ENCODE data around the gene ERN1.

ERN1 gene

GRCh38 chr17:63998721-63999679 lies 130.9 kb downstream of the ERN1 start:
- no peak for TF ChIP-seq CTCF (IDR thresholded peaks at IDR 0.05; ENCODE audit: low read depth, low read length)
- no peak for DNase-seq (ENCODE audit: extremely low read depth, low read depth)

- TF ChIP-seq CTCF (IDR thresholded peaks at IDR 0.05; ENCODE audit: low read depth, low read length), result no peak
- DNase-seq (ENCODE audit: extremely low read depth, low read depth), result no peak
These were observed 131.8 kb downstream of the ERN1 start, which contains the start of gene PRR29 for GRCh38 chr17:63998050-63998720. Gene PRR29 (plus strand): TSS chr17:63998351. CDS start chr17:63998365, 14 bp downstream.

GRCh38 chr17:63997341-63998048 lies 132.4 kb downstream of the ERN1 start:
- DNase-seq (ENCODE audit: extremely low read depth, low read depth), result no peak
- no peak for TF ChIP-seq CTCF (IDR thresholded peaks at IDR 0.05; ENCODE audit: low read depth, low read length)

- TF ChIP-seq CTCF (IDR thresholded peaks at IDR 0.05; ENCODE audit: low read depth, low read length), result no peak
- no peak for DNase-seq (ENCODE audit: extremely low read depth, low read depth)
These were observed 133.3 kb downstream of the ERN1 start for GRCh38 chr17:63996430-63997182.

GRCh38 chr17:63995626-63996025 lies 134.3 kb downstream of the ERN1 start:
- TF ChIP-seq CTCF (IDR thresholded peaks at IDR 0.05; ENCODE audit: low read depth, low read length), result no peak
- no peak for DNase-seq (ENCODE audit: extremely low read depth, low read depth)

GRCh38 chr17:63993368-63993985 lies 136.5 kb downstream of the ERN1 start:
- no peak for TF ChIP-seq CTCF (IDR thresholded peaks at IDR 0.05; ENCODE audit: low read depth, low read length)

More at GRCh38 chr17:63993368-63993985, 136.5 kb downstream of the ERN1 start:
- DNase-seq (ENCODE audit: extremely low read depth, low read depth), result no peak
